ENCODE measurements around the gene ANXA7.

ANXA7 gene

DNA sequence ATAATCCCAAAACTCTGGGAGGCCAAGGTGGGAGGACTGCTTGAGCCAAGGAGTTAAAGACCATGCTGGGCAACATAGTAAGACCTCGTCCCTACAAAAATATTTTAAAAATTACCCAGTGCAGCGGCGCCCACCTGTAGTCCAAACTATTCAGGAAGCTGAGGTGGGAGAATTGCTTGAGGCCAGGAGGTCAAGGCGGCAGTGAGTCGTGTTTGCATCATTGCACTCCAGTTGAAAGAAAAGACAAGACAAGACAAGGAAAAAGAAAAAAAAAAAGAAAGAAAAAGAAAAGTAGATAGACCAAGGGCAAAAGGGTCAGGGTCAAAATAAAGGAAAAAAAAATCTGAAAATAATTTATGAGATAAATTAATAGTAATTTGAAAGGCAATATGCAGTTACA, 5.8 kb downstream of the ANXA7 start:
- TF ChIP-seq, protein P1, sequence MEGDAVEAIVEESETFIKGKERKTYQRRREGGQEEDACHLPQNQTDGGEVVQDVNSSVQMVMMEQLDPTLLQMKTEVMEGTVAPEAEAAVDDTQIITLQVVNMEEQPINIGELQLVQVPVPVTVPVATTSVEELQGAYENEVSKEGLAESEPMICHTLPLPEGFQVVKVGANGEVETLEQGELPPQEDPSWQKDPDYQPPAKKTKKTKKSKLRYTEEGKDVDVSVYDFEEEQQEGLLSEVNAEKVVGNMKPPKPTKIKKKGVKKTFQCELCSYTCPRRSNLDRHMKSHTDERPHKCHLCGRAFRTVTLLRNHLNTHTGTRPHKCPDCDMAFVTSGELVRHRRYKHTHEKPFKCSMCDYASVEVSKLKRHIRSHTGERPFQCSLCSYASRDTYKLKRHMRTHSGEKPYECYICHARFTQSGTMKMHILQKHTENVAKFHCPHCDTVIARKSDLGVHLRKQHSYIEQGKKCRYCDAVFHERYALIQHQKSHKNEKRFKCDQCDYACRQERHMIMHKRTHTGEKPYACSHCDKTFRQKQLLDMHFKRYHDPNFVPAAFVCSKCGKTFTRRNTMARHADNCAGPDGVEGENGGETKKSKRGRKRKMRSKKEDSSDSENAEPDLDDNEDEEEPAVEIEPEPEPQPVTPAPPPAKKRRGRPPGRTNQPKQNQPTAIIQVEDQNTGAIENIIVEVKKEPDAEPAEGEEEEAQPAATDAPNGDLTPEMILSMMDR (IDR thresholded peaks at IDR 0.05): no peak
- Histone ChIP-seq H3K4me1 (ENCODE audit: control insufficient read depth in 1 of 2, insufficient read depth in 1 of 2, low read depth in 1 of 2, low read length in 1 of 2) (peaks cover 6 to 11% of the 10 kb centered on the region in 2 experiments), H3K36me3 (no peaks in the 10 kb centered on the region), H3K4me3 (ENCODE audit: low read depth in 1 of 2, low read length in 1 of 2) (no peak overlapping the region), H3K9me3 (no peaks in the 10 kb centered on the region), H3K27ac (no peak overlapping the region), H3K27me3 (no peaks in the 10 kb centered on the region)

DNA sequence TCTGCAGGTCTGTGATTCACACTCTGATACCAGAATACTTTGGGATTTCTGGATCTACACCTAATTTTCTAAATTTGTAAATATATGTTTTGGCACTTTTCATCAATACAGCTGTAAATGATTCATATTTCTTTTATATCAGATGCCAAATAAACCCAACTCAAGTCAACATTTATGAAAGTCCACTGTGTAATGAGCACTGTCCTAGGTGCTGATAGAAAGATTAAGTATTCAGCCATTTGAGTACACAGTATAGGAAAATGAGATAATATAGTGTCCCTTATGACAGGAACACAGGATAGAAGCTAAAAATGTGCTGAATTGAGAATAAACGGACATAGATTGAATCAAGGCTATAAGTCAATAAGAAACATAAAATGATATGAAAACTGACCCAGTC, 6.4 kb downstream of the ANXA7 start:
- Histone ChIP-seq H3K4me3 (ENCODE audit: low read depth in 1 of 2, low read length in 1 of 2) (no peak overlapping the region), H3K27me3 (no peaks in the 10 kb centered on the region), H3K27ac (no peak overlapping the region), H3K4me1 (ENCODE audit: control insufficient read depth in 1 of 2, insufficient read depth in 1 of 2, low read depth in 1 of 2, low read length in 1 of 2) (peaks cover under 1 to 5% of the 10 kb centered on the region in 2 experiments), H3K36me3 (no peaks in the 10 kb centered on the region), H3K9me3 (no peaks in the 10 kb centered on the region)
- TF ChIP-seq, protein P1 (IDR thresholded peaks at IDR 0.05): no peak

DNA sequence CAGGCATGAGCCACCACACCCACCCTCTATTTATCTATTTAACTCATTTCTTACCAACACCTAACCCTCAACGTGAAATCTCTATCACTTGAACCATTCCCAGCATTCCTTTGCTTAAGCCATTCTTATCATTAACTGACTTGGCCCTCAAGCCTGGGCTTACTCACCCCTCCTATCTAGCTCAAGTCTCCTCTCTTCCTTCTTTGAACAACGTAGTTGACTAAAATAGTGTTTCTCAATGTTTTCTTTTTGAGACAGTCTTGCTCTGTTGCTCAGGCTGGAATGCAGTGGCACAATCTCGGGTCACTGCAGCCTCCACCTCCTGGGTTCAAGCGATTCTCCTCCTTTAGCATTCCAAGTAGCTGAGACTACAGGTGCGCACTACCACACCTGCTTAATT, 7.0 kb downstream of the ANXA7 start:
- Histone ChIP-seq H3K27ac (no peak overlapping the region), H3K27me3 (no peaks in the 10 kb centered on the region), H3K9me3 (no peaks in the 10 kb centered on the region), H3K36me3 (no peaks in the 10 kb centered on the region), H3K4me3 (ENCODE audit: low read depth in 1 of 2, low read length in 1 of 2) (no peak overlapping the region), H3K4me1 (ENCODE audit: control insufficient read depth in 1 of 2, insufficient read depth in 1 of 2, low read depth in 1 of 2, low read length in 1 of 2) (no peaks in the 10 kb centered on the region)
- TF ChIP-seq, protein P1 (IDR thresholded peaks at IDR 0.05): no peak

DNA sequence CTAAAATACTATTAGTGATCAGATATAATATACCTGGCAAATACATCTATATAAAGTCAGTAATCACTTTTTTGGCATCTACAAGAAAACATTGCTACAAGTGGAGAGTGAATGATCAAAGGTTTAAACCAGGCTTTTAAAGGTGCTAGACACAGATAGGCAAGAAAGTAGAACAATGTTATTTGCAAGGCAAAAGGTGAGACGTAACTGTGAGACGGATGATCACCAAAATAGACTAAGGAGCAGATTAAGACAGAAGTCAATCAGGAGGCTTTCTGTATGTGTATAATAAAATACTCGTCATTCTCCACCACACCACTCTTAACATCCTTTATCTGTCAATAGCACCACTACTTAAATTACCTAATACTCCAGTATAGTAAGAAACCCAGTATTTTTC, 8.3 kb downstream of the ANXA7 start:
- Histone ChIP-seq H3K36me3 (no peaks in the 10 kb centered on the region), H3K27ac (no peak overlapping the region), H3K9me3 (no peaks in the 10 kb centered on the region), H3K27me3 (no peaks in the 10 kb centered on the region), H3K4me3 (ENCODE audit: low read depth in 1 of 2, low read length in 1 of 2) (no peak overlapping the region), H3K4me1 (ENCODE audit: control insufficient read depth in 1 of 2, insufficient read depth in 1 of 2, low read depth in 1 of 2, low read length in 1 of 2) (no peaks in the 10 kb centered on the region)
- TF ChIP-seq, protein P1 (IDR thresholded peaks at IDR 0.05): no peak

DNA sequence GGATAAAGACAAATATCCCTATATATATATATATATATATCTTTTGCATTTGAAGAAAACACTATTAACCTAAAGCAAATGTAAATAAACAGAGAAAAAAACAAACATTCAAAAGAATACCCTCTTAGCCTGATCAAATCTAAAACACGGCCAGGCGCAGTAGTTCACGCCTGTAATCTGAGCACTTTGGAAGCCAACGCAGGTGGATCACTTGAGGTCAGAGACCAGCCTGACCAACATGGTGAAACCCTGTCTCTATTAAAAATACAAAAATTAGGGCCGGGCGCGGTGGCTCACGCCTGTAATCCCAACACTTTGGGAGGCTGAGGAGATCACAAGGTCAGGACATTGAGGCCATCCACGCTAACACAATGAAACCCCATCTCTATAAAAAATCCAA, 9.2 kb downstream of the ANXA7 start:
- Histone ChIP-seq H3K27ac (no peak overlapping the region), H3K9me3 (no peaks in the 10 kb centered on the region), H3K4me1 (ENCODE audit: control insufficient read depth in 1 of 2, insufficient read depth in 1 of 2, low read depth in 1 of 2, low read length in 1 of 2) (no peaks in the 10 kb centered on the region), H3K27me3 (no peaks in the 10 kb centered on the region), H3K4me3 (ENCODE audit: low read depth in 1 of 2, low read length in 1 of 2) (no peak overlapping the region), H3K36me3 (no peaks in the 10 kb centered on the region)
- TF ChIP-seq, protein P1 (IDR thresholded peaks at IDR 0.05): no peak

DNA sequence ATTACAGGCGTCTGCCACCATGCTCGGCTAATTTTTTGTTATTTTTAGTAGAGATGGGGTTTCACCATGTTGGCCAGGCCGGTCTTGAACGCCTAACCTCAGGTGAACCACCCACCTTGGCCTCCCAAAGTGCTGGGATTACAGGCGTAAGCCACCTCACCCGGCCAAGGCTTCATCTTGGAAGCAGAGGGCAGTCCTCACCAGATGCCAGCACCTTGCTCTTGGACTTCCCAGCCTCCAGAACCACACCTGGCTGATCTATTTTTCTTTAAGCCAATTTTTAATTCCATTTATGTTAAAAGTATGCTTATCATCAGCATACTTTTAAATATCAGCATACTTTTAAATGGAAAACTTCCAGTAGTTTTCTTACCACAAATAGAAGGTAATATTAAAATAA, 12.2 kb downstream of the ANXA7 start:
- TF ChIP-seq, protein P1 (IDR thresholded peaks at IDR 0.05): no peak
- Histone ChIP-seq H3K36me3 (peaks cover 28% of the 10 kb centered on the region), H3K9me3 (no peaks in the 10 kb centered on the region), H3K27me3 (no peaks in the 10 kb centered on the region), H3K27ac (no peak overlapping the region), H3K4me3 (ENCODE audit: low read depth in 1 of 2, low read length in 1 of 2) (no peak overlapping the region), H3K4me1 (ENCODE audit: control insufficient read depth in 1 of 2, insufficient read depth in 1 of 2, low read depth in 1 of 2, low read length in 1 of 2) (no peaks in the 10 kb centered on the region)
